H54 (cell line): ENCODE data around the gene AOX1.
"Not testable (repeated sequence)": the region's sequence is repeated elsewhere in the genome, so short reads cannot be mapped to it uniquely, and the experiment has no call there.

ENCODE experiments used
- DNase-seq: peaks from one replicate; pipeline ENCODE4 v3.0.0; 2011; ENCODE audit warnings: low spot score, mixed read lengths; ENCODE audit not compliant: insufficient read length
- FAIRE-seq: peaks from 3 replicates; lab custom pipeline; 2011; peaks lifted over from hg19 to GRCh38; lab: Jason Lieb, UNC
- POLR2A ChIP-seq: IDR thresholded peaks from 2 replicates; pipeline ENCODE4 v1.6.1; 2011; ENCODE audit warnings: low read depth, mild to moderate bottlenecking, low read length

AOX1 gene

GRCh38 chr2:200702646-200703118 is 116.9 kb downstream of the AOX1 start:
- DNase-seq, result no peak
- FAIRE-seq, result no peak
- TF ChIP-seq POLR2A, result no peak

DNA sequence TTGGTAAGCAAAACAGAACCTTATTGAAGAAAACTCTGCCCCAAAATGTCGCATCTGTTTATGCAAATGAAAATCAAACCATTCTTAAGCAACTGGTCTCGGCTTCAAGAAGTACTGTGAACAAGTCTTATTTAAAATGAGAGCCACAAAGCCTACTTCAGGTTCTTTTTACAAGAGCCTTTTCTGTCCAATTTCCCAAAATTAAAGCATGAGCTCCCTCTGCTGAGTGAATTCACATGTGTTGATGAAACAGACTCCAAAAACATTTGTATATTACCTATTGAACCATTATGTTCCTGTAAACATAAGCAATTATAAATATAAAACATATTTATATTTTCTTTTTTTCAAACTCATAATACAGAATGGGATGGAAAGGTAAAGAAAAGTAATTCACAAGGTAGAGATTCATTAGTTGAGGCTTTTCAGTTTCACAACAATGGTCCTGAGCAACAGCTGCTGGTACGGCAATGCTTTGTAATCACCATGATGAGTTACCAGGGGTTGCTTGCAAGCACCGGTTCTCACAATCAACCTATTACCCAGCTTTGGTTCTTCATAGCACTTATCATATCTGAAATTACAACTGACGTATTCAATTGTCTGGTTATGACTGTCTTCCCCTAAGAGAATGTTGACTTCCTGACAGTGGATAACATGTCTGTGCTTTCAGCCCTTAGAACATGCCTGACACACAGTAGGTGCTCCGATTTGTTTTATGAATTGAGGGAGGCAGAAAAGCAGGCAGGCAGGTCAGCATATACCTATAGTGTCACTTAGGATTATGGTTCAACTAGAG is 117.5 kb downstream of the AOX1 start:
- DNase-seq, result peak; percentile 18
- FAIRE-seq, result peak; percentile 72
- no peak for TF ChIP-seq POLR2A

DNA sequence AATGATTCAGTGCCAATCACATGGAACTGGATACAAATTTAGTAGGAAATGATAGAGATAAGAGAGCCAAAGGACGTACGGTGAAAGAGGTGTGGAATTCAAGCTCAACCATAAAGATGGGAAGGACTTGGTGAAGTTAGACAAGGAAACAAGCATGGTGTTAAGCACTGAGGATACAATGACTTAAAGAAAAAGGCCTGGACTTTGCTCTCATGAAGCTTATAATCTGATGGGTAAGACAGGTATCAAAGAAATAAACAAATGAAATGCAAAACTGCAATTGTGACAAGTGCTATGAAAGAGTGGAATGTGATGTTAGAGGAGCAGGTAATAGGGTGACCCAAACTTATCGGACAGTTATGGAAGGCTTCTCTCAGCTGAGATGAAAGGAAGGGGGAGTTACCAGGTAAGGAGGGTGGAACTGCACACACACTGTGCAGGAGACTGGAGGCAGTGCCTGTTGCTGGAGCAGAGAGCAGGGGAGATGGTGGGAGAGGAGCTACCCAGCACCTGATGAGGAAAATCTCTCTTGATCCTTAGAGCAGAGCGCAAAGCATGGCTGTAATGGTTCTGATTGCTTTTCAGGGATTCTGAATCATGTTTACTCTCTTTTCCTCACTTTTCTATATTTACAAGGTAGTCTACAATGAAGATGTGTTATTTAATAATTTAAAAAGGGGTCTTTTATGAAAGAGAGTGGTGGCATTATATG is 118.3 kb downstream of the AOX1 start:
- FAIRE-seq (no peak), DNase-seq (no peak)
- TF ChIP-seq POLR2A, result no peak

DNA sequence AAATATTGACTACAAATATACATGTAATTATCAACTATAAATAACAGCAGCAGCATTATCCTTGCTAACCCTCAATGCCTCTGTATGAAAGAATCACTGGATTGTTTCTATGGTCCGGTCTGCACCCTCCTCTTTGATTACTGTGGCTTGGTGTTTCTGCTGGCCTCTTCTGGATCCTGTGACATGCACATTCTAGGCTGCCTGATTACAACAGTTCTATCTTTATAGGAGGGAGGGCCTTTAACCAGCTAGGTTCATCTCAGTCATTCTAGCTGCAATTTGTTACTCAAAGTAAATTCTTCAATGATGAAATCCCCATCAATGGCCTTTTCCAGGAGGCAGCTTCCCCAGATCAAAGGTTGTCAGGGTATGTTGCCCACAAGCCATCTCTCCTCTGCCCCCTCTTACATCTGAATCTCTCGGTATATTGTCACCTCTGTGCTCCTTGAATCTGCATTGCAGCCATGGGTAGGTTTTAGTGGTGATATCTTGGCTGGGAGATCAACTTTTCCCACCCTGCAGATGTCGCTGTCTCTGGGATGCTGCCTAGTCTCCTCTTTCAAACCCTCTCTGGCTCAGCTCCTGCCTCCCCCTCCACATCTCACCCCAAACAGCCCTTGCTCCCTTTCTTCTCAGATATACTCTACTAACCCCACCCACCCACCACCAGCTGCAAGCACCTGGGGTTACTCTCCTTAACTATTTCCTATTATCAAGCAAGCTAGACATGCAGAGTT is 119.7 kb downstream of the AOX1 start:
- FAIRE-seq, result peak; percentile 80
- no peak for DNase-seq
- no peak for TF ChIP-seq POLR2A

DNA sequence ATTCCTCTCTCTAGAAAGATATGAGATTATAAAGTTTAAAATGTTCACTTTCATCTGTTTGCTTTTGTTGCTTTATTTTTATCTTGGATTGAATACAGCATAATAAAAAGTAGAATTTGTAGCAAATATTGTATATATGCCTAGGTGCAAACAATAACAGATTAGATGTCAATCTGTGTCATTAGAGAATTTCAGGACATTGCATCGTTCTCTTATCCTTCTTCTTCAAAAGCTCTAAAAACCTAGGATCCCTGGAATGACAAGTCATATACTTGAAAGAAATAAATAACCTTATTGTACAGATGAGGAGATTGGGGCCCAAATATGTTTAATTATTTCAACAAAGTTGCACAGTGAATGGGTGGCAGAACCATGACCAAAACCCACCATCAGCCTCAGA is 123.1 kb downstream of the AOX1 start:
- no peak for FAIRE-seq
- TF ChIP-seq POLR2A, result no peak

DNA sequence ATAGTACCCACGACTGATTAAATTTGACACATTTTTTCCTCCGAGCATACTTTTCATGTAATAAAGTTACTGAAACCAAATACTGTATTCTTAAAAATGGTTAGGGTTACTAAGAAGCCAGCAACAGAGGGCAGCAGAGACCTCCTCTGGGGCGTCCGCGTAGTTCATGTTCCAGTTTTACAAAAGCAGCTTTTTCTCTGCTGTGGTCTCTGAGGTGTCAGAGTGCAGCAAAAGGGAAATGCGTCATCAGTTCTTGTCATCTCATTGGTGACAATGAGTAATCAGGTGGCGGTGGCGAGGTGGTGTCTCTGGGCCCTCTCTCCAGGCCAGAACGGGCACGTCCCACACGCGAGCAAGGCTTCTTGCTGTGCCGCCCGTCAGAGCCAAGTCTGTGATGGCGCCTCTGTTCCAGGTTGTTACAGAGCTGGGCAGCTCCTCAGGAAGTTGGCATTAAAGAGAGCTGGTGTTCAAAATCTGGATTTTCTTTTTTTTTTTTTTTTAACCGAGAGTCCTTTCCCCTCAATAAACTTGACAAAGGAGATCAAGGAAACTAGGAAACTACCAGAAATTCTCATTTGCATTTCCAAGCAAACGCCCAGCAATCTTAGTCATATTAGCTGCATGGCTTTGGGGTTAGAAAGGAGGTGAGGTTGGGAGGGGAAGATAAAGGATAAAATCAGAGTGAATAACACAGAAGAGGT is 127.3 kb downstream of the AOX1 start:
- TF ChIP-seq POLR2A, result peak; percentile 80
- FAIRE-seq (peak; percentile 96), DNase-seq (peak; percentile 74)

More for the DNA sequence above, 123.1 kb downstream of the AOX1 start:
- no peak for DNase-seq

DNA sequence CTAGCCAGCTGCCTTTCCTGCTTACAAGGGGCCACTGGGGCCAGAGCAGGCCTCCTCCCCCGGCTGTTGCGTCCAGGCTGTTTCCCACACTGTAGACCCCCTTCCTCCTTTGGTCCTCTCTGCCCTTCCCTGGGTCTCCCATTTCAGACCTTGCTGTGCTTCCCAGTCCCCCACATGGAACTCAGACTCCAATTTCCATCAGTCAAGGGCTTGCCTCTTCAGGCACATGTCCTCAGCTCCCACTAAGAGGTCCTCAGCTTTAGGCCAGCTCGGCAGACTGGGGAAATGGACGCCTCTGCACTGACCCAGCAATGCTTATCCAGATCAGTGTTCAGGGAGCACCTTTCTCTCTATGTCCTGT is 127.9 kb downstream of the AOX1 start:
- no peak for DNase-seq
- no peak for TF ChIP-seq POLR2A
- FAIRE-seq, result no peak

DNA sequence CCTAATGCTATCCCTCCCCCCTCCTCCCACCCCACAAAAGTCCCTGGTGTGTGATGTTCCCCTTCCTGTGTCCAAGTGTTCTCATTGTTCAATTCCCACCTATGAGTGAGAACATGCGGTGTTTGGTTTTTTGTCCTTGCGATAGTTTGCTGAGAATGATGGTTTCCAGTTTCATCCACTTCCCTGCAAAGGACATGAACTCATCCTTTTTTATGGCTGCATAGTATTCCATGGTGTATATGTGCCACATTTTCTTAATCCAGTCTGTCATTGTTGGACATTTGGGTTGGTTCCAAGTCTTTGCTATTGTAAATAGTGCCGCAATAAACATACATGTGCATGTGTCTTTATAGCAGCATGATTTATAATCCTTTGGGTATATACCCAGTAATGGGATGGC is 129.2 kb downstream of the AOX1 start:
- FAIRE-seq, result not testable (repeated sequence)

DNA sequence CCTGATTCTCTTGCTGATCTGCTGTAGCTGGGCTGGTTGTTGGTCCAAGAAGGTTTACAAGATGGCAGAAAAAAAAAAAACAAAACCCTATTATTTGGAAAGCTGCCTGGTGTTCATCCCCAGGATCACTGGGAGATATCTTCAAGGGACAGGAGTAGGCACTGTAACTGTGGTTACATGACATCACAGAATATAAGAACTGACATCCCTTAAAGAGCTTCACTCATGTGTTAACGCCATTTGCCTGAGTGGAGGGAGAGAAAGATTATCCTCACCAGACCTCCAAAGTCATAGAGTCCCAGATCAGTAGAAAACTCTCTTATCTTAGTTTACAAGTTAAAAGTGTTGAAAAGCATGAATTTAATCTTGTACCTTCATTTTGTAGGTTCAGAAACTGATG is 130.6 kb downstream of the AOX1 start:
- DNase-seq (no peak), FAIRE-seq (no peak)

More for the DNA sequence above, 129.2 kb downstream of the AOX1 start:
- not testable (repeated sequence) for DNase-seq

More for the DNA sequence above, 130.6 kb downstream of the AOX1 start:
- TF ChIP-seq POLR2A, result no peak
